A549 (cell line): Measurements from ENCODE around the gene RAP1GAP2. TPM values are rescaled to one million over a fixed set of nuclear protein-coding genes. Genes with fewer than 3 reads are reported as not detected.

Experiments
- ATAC-seq, 2 experiments: fragments of 200-7000 bp in 1 of 2; fragments of >200 bp in 1 of 2; cut with Nextera tagmentation in 1 of 2; cut with Tn5 transposase in 1 of 2; 3 replicates each; pipeline versions ENCODE4 v1.8.0 to v1.9.1; 2018 to 2020; ENCODE audit warnings: mild to moderate bottlenecking in 1 of 2, moderate library complexity in 1 of 2
- CTCF ChIA-PET: fragments of 300-600 bp; sonication (Branson Sonifier 250); formaldehyde crosslinking; extraction: SDS; loops from one replicate; lab custom pipeline; 2021; ENCODE audit warnings: antibody characterized with exemption, inconsistent platforms; lab: Yijun Ruan, JAX
- POLR2A ChIA-PET: fragments of 350-600 bp; formaldehyde crosslinking; extraction: SDS; loops from one replicate; lab custom pipeline; 2021; ENCODE audit warnings: antibody characterized with exemption, inconsistent platforms; lab: Yijun Ruan, JAX
- DNase-seq, 2 experiments: peaks; one replicate each; pipeline versions ENCODE4 v3.0.0 to v3.0.0-alpha.2; 2011 to 2016; ENCODE audit warnings: low read depth in 1 of 2, low spot score in 1 of 2
- FAIRE-seq: peaks from 2 replicates; lab custom pipeline; 2011; peaks lifted over from hg19 to GRCh38; lab: Jason Lieb, UNC
- H3K27ac ChIP-seq, 2 experiments: fragments of >200 bp; sonication (Bioruptor Twin); formaldehyde crosslinking; 3 replicates each; pipeline ENCODE4 v1.5.1; 2016 to 2017
- H3K4me1 ChIP-seq: fragments of >200 bp; sonication (Bioruptor Twin); formaldehyde crosslinking; 3 replicates; pipeline ENCODE4 v1.6.1; 2016
- H3K4me2 ChIP-seq: fragments of >200 bp; sonication (Bioruptor Twin); formaldehyde crosslinking; 3 replicates; pipeline ENCODE4 v1.6.1; 2016
- H3K4me3 ChIP-seq: fragments of >200 bp; sonication (Bioruptor Twin); formaldehyde crosslinking; 3 replicates; pipeline ENCODE4 v1.5.1; 2016
- H3K9me3 ChIP-seq: fragments of >200 bp; sonication (Bioruptor Twin); formaldehyde crosslinking; 3 replicates; pipeline ENCODE4 v1.6.1; 2016
- ATOH8 ChIP-seq: fragments of 250-450 bp; sonication (Bioruptor Pico); IDR thresholded peaks from 2 replicates; pipeline ENCODE4 v1.5.0; 2020; ENCODE audit warnings: low read depth, mild to moderate bottlenecking, moderate library complexity
- BCL3 ChIP-seq: fragments of >200 bp; sonication (Bioruptor Twin); formaldehyde crosslinking; IDR thresholded peaks from 3 replicates; pipeline ENCODE4 v1.6.1; 2016
- BHLHE40 ChIP-seq: IDR thresholded peaks from 2 replicates; pipeline ENCODE4 v1.6.1; 2012; ENCODE audit warnings: low read depth, low read length, inconsistent platforms
- CTCF ChIP-seq: fragments of >200 bp; sonication (Bioruptor Twin); formaldehyde crosslinking; IDR thresholded peaks from 3 replicates; pipeline ENCODE4 v1.5.1; 2016
- E2F6 ChIP-seq: IDR thresholded peaks from 2 replicates; pipeline ENCODE4 v1.6.1; 2012; ENCODE audit warnings: low read depth, borderline replicate concordance
- ELK1 ChIP-seq: fragments of 150-350 bp; IDR thresholded peaks from 2 replicates; pipeline ENCODE4 v1.6.1; 2014; ENCODE audit warnings: low read depth, mild to moderate bottlenecking, low read length
- EP300 ChIP-seq, 2 experiments: fragments of >200 bp; sonication (Bioruptor Twin); formaldehyde crosslinking; IDR thresholded peaks; 2 replicates in 1 of 2; 3 replicates in 1 of 2; pipeline ENCODE4 v1.6.1; 2016 to 2017
- ESRRA ChIP-seq: fragments of 150-350 bp; IDR thresholded peaks from 2 replicates; pipeline ENCODE4 v1.6.1; 2014; ENCODE audit warnings: mild to moderate bottlenecking, low read length, borderline replicate concordance
- FOXS1 ChIP-seq: fragments of 250-450 bp; sonication (Bioruptor Pico); IDR thresholded peaks from 2 replicates; pipeline ENCODE4 v1.5.0; 2020; ENCODE audit warnings: mild to moderate bottlenecking, moderate library complexity
- HMGXB4 ChIP-seq: fragments of 250-450 bp; sonication (Bioruptor Pico); IDR thresholded peaks from 2 replicates; pipeline ENCODE4 v1.5.0; 2021; ENCODE audit warnings: mild to moderate bottlenecking, moderate library complexity, borderline replicate concordance
- HOXA7 ChIP-seq: fragments of 250-450 bp; sonication (Bioruptor Pico); IDR thresholded peaks from 2 replicates; pipeline ENCODE4 v1.5.0; 2020; ENCODE audit warnings: mild to moderate bottlenecking, moderate library complexity
- JUNB ChIP-seq: fragments of >200 bp; sonication (Bioruptor Twin); formaldehyde crosslinking; IDR thresholded peaks from 2 replicates; pipeline ENCODE4 v1.6.1; 2016
- KDM1A ChIP-seq: fragments of 200-600 bp; sonication (generic); IDR thresholded peaks from 2 replicates; pipeline ENCODE4 v1.6.1; 2016; ENCODE audit warnings: low read depth, mild to moderate bottlenecking
- MAX ChIP-seq: IDR thresholded peaks from 2 replicates; pipeline ENCODE4 v1.6.1; 2012
- NFE2L2 ChIP-seq: fragments of 150-350 bp; conservative IDR thresholded peaks from 2 replicates; pipeline ENCODE4 v1.6.1; 2014; ENCODE audit warnings: low read length
- NPAS2 ChIP-seq: fragments of 250-450 bp; sonication (Bioruptor Pico); IDR thresholded peaks from 2 replicates; pipeline ENCODE4 v1.8.0; 2022; ENCODE audit warnings: mild to moderate bottlenecking, moderate library complexity, borderline replicate concordance
- PHF8 ChIP-seq: fragments of 200-600 bp; sonication (generic); IDR thresholded peaks from 2 replicates; pipeline ENCODE4 v1.6.1; 2016; ENCODE audit warnings: low read depth, mild to moderate bottlenecking, antibody characterized with exemption, moderate library complexity, borderline replicate concordance
- POLR2A ChIP-seq: IDR thresholded peaks from 2 replicates; pipeline ENCODE4 v1.6.1; 2012; ENCODE audit warnings: mild to moderate bottlenecking, low read length
- RARB ChIP-seq: fragments of 250-450 bp; sonication (Bioruptor Pico); IDR thresholded peaks from 2 replicates; pipeline ENCODE4 v1.8.0; 2021; ENCODE audit warnings: mild to moderate bottlenecking, moderate library complexity
- RCOR1 ChIP-seq: fragments of 150-350 bp; IDR thresholded peaks from 2 replicates; pipeline ENCODE4 v1.6.1; 2014; ENCODE audit warnings: antibody characterized with exemption, low read length, low read depth
- RFX5 ChIP-seq: fragments of 450-650 bp; IDR thresholded peaks from 2 replicates; pipeline ENCODE4 v1.7.1; 2014; ENCODE audit warnings: antibody characterized with exemption, mild to moderate bottlenecking, moderate library complexity
- TP53 ChIP-seq: fragments of 250-450 bp; sonication (Bioruptor Pico); IDR thresholded peaks from 2 replicates; pipeline ENCODE4 v1.5.0; 2021; ENCODE audit warnings: mild to moderate bottlenecking, moderate library complexity
- USF2 ChIP-seq: fragments of 450-650 bp; IDR thresholded peaks from 2 replicates; pipeline ENCODE4 v1.6.1; 2014; ENCODE audit warnings: antibody characterized with exemption
- ZFP36 ChIP-seq: fragments of 450-650 bp; IDR thresholded peaks from 2 replicates; pipeline ENCODE4 v1.6.1; 2014; ENCODE audit warnings: borderline replicate concordance; ENCODE audit not compliant: partially characterized antibody
- ZNF302 ChIP-seq: fragments of 250-450 bp; sonication (Bioruptor Pico); IDR thresholded peaks from 2 replicates; pipeline ENCODE4 v1.9.0; 2021; ENCODE audit warnings: inconsistent platforms, mild to moderate bottlenecking, moderate library complexity
- WGBS: methylation state at CpG from one replicate; pipeline ENCODE4 v1.1.6; 2017; ENCODE audit errors: missing lambda C conversion rate; 5-methylcytosine and 5-hydroxymethylcytosine counted together
- polyA plus RNA-seq, 4 experiments: library from polyadenylated mRNA; depleted of rRNA in 3 of 4; stranded (reverse); fragments of >200 nt; fragmentation: RNase III in 1 of 4; extraction: RNeasy Plus Mini Kit Qiagen cat#74134 plus additional on column Dnase treatment in 1 of 4; gene quantifications; 2 replicates in 3 of 4; 3 replicates in 1 of 4; pipeline ENCODE4 v1.2.3, GENCODE V29; 2011 to 2017

RAP1GAP2 gene
- polyA plus RNA-seq, 2 of the 4 experiments (the other 2 are of a cell fraction): 8.3 to 20.8 TPM

GRCh38 chr17:3005696-3006095 is 209.5 kb downstream of the RAP1GAP2 start:
- POLR2A ChIA-PET: no interaction called here
- H3K9me3 ChIP-seq: no peaks in the 10 kb centered on the region
- no peak overlapping the region for H3K4me2 ChIP-seq
- peaks cover 40% of the 10 kb centered on the region for H3K4me1 ChIP-seq
- DNase-seq (no peak), ATAC-seq (no peak), FAIRE-seq (no peak)
- H3K4me3 ChIP-seq: no peak overlapping the region
- CTCF ChIA-PET: interaction anchor here (0.6 to 22.4 kb wide), 14 partner anchors 12 to 725 kb away, joined by 3 to 550 read pairs (median 3); no protein-coding TSS in a partner anchor
- TF ChIP-seq E2F6: no peak
- TF ChIP-seq NPAS2 (CRISPR knock-in tag): no peak
- TF ChIP-seq NFE2L2: no peak
- TF ChIP-seq RFX5: no peak
- TF ChIP-seq ZNF302 (CRISPR knock-in tag): no peak
- no peak for TF ChIP-seq KDM1A
- TF ChIP-seq PHF8: no peak
- TF ChIP-seq EP300 (IDR thresholded peaks at IDR 0.05): no peak
- no peak for TF ChIP-seq POLR2A
- no peak for TF ChIP-seq TP53 (CRISPR knock-in tag)
- 94% methylated on average over 12 of the region's 12 CpGs for WGBS
- H3K27ac ChIP-seq: peak overlapping the region; percentile 91

GRCh38 chr17:3006801-3007200 is 210.6 kb downstream of the RAP1GAP2 start:
- no peak overlapping the region for H3K4me2 ChIP-seq
- TF ChIP-seq ESRRA (no peak), ELK1 (no peak), USF2 (no peak), ZFP36 (peak; percentile 96)
- peak overlapping the region; percentile 3 to 51; a peak in 3 of 6 replicates for H3K27ac ChIP-seq
- peaks cover 36% of the 10 kb centered on the region for H3K4me1 ChIP-seq
- ChIA-PET CTCF (interaction anchor here (1.0 to 22.4 kb wide), 9 partner anchors 12 to 624 kb away, joined by 3 to 550 read pairs (median 4); no protein-coding TSS in a partner anchor), POLR2A (interaction anchor here (0.6 kb wide), 1 partner anchor 133 kb away, joined by 4 read pairs; no protein-coding TSS in a partner anchor)
- WGBS: 89% methylated on average over 4 of the region's 4 CpGs
- DNase-seq (no peak), ATAC-seq (no peak), FAIRE-seq (no peak)
- no peak overlapping the region for H3K4me3 ChIP-seq
- H3K9me3 ChIP-seq: no peaks in the 10 kb centered on the region

- H3K4me2 ChIP-seq: no peak overlapping the region
- no peak overlapping the region for H3K4me3 ChIP-seq
- WGBS: 90% methylated on average over 11 of the region's 11 CpGs
- CTCF ChIA-PET: interaction anchor here (0.6 to 22.4 kb wide), 14 partner anchors 8 to 221 kb away, joined by 3 to 550 read pairs (median 5); no protein-coding TSS in a partner anchor
- FAIRE-seq: no peak
- H3K9me3 ChIP-seq: no peaks in the 10 kb centered on the region
- no peak for ATAC-seq
- H3K27ac ChIP-seq: peak overlapping the region in 1 of 2 experiments; percentile 51; a peak in 3 of 6 replicates
- no peak for DNase-seq
- H3K4me1 ChIP-seq: peaks cover 33% of the 10 kb centered on the region
- POLR2A ChIA-PET: interaction anchor here (0.6 kb wide), 1 partner anchor 134 kb away, joined by 4 read pairs; no protein-coding TSS in a partner anchor
- TF ChIP-seq ATOH8 (CRISPR knock-in tag): no peak
- TF ChIP-seq JUNB: no peak
- no peak for TF ChIP-seq BHLHE40
- TF ChIP-seq ZNF302 (CRISPR knock-in tag): no peak
- no peak for TF ChIP-seq HMGXB4 (CRISPR knock-in tag)
- TF ChIP-seq BCL3: no peak
- TF ChIP-seq CTCF: no peak
- TF ChIP-seq MAX: no peak
- TF ChIP-seq FOXS1 (CRISPR knock-in tag): no peak
- TF ChIP-seq HOXA7 (CRISPR knock-in tag): no peak
- no peak for TF ChIP-seq RCOR1
- TF ChIP-seq RARB (CRISPR knock-in tag): no peak
These were observed 211.4 kb downstream of the RAP1GAP2 start for GRCh38 chr17:3007651-3008121.
